ENCODE results near the gene GARIN5B. TPM values are rescaled to one million over a fixed set of nuclear protein-coding genes. Genes with fewer than 3 reads are reported as not detected.
"Not testable (repeated sequence)": the region's sequence is repeated elsewhere in the genome, so short reads cannot be mapped to it uniquely, and the experiment has no call there.

The GARIN5B gene
- total RNA-seq, 1 experiment from 2014 or later: not detected

DNA sequence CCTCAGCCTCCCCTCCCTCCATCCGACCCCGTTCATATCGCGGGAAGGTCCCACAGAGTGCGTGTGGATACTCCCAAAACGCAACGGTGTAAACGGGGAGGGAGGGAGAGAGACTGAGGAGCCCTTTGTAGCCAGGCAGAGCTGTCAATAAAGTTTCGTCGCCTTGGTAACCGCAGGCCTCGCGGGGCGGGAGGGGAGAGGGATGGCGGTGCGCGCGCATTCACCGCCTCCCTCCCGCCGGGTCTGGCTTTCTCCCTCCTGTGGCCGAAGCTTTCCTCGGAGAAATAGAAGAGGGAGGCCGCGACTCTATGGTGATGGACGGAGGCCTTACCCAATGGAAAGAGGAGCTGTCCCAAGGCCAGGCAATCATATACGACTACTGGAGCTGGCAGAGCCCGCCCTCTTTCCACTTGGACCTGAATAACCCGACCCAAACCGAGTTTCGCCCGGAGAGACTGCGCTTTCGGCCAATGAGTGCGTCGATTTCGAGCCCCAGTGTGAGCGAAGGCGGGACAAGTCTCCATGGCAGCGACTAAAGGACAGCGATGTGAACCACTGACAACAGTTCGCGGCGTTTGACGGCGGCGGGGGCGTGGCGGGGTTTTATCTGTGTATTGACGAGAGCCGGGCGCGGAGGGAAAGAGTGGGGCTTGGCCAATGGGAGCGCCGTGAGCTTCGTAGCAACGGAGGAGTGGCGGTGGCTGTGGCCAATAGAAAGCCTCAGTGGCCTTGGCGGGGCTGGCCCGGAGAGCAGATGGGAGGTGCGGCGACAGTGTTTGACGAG, 23.8 kb downstream of the GARIN5B start, which contains the start of gene KMT5C (continued):
- TF ChIP-seq, protein P1, sequence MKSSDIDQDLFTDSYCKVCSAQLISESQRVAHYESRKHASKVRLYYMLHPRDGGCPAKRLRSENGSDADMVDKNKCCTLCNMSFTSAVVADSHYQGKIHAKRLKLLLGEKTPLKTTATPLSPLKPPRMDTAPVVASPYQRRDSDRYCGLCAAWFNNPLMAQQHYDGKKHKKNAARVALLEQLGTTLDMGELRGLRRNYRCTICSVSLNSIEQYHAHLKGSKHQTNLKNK (CRISPR knock-in tag; IDR thresholded peaks at IDR 0.05): no peak
- TF ChIP-seq SP1 (CRISPR knock-in tag; conservative IDR thresholded peaks at IDR 0.05) (peak; percentile 94), CREM (CRISPR knock-in tag; IDR thresholded peaks at IDR 0.05) (peak; percentile 33; the same call in 1 of the 2 replicates), FOXK1 (CRISPR knock-in tag; IDR thresholded peaks at IDR 0.05) (peak; percentile 84)

DNA sequence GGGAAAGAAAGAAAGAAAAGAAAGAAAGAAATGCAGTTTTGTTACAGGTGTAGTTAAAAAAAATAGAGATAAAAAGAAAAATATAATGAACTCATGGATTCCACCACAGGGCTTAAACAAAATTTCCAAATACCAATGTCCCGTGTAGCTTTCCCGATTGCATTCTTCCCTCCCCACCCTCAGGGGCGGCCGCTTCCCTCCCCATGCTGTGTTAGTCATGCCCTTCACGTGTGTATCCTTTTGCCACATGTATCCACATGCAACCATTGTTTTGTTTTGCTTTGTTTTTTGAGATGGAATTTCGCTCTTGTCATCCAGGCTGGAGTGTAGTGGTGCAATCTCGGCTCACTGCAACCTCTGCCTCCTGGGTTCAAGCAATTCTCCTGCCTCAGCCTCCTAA, 27.0 kb downstream of the GARIN5B start:
- ChIA-PET CTCF (interaction anchor here (1.3 kb wide), 1 partner anchor 35 kb away, joined by 3 read pairs; no protein-coding TSS in a partner anchor), POLR2A (no interaction called here)
- H3K27ac Mint-ChIP-seq: no peak overlapping the region
- no peak for ATAC-seq
- no peak for TF ChIP-seq FOXJ3 (CRISPR knock-in tag; IDR thresholded peaks at IDR 0.05; ENCODE audit: borderline replicate concordance)
- H3K27me3 Mint-ChIP-seq (ENCODE audit: low read depth): peaks cover 32% of the 10 kb centered on the region
- no peak overlapping the region for H3K4me3 Mint-ChIP-seq
- H3K9me3 Mint-ChIP-seq: no peaks in the 10 kb centered on the region
- H3K4me1 Mint-ChIP-seq: peaks cover 6% of the 10 kb centered on the region
- no peaks in the 10 kb centered on the region for H3K36me3 Mint-ChIP-seq
- DNase-seq (ENCODE audit: low spot score): no peak

DNA sequence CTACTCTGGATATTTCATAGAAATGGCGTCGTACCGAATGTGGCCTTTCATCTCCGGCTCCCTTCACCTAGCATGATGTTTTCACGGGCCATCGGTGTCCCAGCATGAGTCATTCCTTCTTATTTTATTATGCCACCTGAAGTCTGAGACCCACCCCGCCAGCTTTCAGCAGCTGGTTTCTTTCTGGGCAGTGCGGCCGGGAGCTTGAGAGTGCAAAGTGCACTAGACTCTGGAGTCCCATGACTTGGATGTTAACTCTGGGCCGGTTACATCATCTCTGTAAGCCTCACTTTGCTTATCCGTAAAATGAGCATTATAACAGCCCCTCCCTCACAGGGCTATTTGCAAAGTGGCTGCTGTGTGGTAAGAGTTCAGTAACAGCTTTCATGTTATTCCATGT, 29.2 kb downstream of the GARIN5B start:
- DNase-seq (ENCODE audit: low spot score) (no peak), ATAC-seq (no peak)
- Mint-ChIP-seq H3K4me3 (no peak overlapping the region), H3K27me3 (ENCODE audit: low read depth) (peaks cover 38% of the 10 kb centered on the region), H3K9me3 (no peaks in the 10 kb centered on the region), H3K27ac (no peak overlapping the region), H3K36me3 (no peaks in the 10 kb centered on the region), H3K4me1 (peaks cover 5% of the 10 kb centered on the region)
- TF ChIP-seq, protein P2, sequence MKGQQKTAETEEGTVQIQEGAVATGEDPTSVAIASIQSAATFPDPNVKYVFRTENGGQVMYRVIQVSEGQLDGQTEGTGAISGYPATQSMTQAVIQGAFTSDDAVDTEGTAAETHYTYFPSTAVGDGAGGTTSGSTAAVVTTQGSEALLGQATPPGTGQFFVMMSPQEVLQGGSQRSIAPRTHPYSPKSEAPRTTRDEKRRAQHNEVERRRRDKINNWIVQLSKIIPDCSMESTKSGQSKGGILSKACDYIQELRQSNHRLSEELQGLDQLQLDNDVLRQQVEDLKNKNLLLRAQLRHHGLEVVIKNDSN (CRISPR knock-in tag; IDR thresholded peaks at IDR 0.05): no peak
- peak; percentile 96 for TF ChIP-seq GABPB1 (CRISPR knock-in tag; IDR thresholded peaks at IDR 0.05)
- no peak for TF ChIP-seq PRDM15 (CRISPR knock-in tag; IDR thresholded peaks at IDR 0.05)
- TF ChIP-seq KAT7 (CRISPR knock-in tag; IDR thresholded peaks at IDR 0.05; ENCODE audit: borderline replicate concordance): no peak
- TF ChIP-seq, protein P3, sequence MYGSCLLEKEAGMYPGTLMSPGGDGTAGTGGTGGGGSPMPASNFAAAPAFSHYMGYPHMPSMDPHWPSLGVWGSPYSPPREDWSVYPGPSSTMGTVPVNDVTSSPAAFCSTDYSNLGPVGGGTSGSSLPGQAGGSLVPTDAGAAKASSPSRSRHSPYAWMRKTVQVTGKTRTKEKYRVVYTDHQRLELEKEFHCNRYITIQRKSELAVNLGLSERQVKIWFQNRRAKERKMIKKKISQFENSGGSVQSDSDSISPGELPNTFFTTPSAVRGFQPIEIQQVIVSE (CRISPR knock-in tag; IDR thresholded peaks at IDR 0.05; ENCODE audit: borderline replicate concordance): no peak
- ChIA-PET POLR2A (no interaction called here), CTCF (interaction anchor here (0.8 kb wide), 1 partner anchor 33 kb away, joined by 3 read pairs; no protein-coding TSS in a partner anchor)

DNA sequence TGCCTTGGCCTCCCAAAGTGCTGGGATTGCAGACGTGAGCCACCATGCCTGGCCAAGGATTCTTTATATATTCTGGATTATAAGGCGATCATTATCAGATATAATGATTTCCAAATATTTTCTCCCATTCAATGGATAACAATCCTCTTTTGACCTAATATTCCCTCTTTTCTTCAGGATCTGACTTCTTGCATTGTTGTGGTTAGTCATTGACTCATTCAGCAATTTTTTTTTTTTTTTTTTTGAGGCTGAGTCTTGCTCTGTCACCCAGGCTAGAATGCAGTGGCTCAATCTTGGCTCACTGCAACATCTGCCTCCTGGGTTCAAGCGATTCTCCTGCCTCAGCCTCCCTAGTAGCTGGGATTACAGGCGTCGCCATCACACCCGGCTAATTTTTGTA, 33.3 kb downstream of the GARIN5B start:
- H3K4me1 Mint-ChIP-seq; H3K36me3 Mint-ChIP-seq; H3K9me3 Mint-ChIP-seq; CTCF ChIA-PET; ATAC-seq; H3K27ac Mint-ChIP-seq; DNase-seq (ENCODE audit: low spot score); H3K4me3 Mint-ChIP-seq; POLR2A ChIA-PET: not testable (repeated sequence)
- H3K27me3 Mint-ChIP-seq (ENCODE audit: low read depth): peaks cover 21% of the 10 kb centered on the region

- ATAC-seq; H3K4me1 Mint-ChIP-seq; DNase-seq (ENCODE audit: low spot score); H3K27ac Mint-ChIP-seq; H3K4me3 Mint-ChIP-seq; CTCF ChIA-PET; H3K36me3 Mint-ChIP-seq; H3K9me3 Mint-ChIP-seq: not testable (repeated sequence)
- peaks cover 19% of the 10 kb centered on the region for H3K27me3 Mint-ChIP-seq (ENCODE audit: low read depth)
- POLR2A ChIA-PET: interaction anchor here (0.7 kb wide), 1 partner anchor 99 kb away, joined by 5 read pairs; no protein-coding TSS in a partner anchor
These were observed 34.2 kb downstream of the GARIN5B start for GRCh38 chr19:55328774-55329318.

Data from WTC11 (cell line).